GM19351 (cell line): ENCODE results near the gene PLCXD1.

Source experiments
- ATAC-seq: cut with Tn5 transposase; IDR thresholded peaks from one replicate; pipeline ENCODE4 v1.9.1; 2021; ENCODE audit warnings: mild to moderate bottlenecking, moderate library complexity; ENCODE audit not compliant: unreplicated experiment

The PLCXD1 gene

GRCh38 chrX:332916-333610 lies 51.9 kb downstream of the PLCXD1 start:
- ATAC-seq = no peak

- no peak for ATAC-seq
Observed at GRCh38 chrX:333611-334311, 52.6 kb downstream of the PLCXD1 start.

DNA sequence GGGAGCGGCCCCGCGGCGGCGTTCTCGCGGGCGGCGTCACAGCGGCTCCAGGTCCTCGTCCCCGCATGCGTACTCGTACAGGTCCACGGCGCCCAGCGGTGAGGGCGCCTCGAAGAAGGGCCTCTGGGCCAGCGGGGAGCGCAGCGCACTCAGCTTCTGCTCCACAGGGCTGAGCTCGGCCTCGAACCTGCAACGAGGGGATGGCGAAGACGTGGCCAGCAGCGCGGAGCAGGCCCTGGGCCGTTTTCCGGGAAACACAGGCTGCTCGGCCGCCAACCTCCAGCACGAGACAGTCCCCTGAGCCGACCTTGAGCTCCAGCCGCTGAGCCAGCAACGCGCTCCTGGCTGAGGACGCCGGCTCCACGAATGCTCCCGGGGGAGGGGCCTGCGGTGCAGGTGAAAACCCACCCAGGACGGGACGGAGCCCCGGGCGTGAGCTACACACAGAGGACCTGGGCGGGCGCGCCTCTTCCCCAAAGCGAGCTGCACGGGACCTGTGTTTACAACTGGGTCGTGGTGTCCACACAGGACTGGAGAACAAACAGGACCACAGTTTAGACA lies 53.2 kb downstream of the PLCXD1 start:
- no peak for ATAC-seq

- ATAC-seq = no peak
Observed at GRCh38 chrX:334971-335757, 54.0 kb downstream of the PLCXD1 start.

- no peak for ATAC-seq
Observed at GRCh38 chrX:335758-336155, 54.6 kb downstream of the PLCXD1 start.

- no peak for ATAC-seq
Observed at GRCh38 chrX:336227-336626, 55.0 kb downstream of the PLCXD1 start.

GRCh38 chrX:337331-337831 lies 56.2 kb downstream of the PLCXD1 start:
- no peak for ATAC-seq

DNA sequence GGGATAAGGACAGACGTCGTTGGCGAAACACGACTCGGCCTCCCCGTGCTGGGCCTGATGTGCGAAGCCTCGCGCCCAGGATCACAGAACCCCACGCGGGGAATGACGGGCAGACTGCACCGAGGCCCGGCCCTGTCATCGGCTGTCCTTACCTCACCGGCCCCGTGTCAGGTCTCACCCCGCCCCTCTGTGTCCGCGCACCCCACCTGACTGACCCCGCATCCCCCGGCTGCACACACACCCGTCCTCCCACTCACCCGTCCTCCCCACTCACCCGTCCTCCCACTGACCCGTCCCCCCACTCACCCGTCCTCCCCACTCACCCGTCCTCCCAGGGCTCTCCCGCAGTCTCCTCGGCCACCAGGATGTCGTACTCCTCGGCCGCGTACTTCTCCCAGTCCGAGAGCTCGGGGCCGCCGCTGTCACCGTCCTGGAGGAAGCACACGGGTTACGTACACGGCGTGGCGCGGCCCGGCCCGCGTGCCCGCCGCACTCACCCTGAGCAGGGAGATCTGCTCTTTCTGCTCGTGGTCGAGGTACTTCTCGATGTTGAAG lies 57.2 kb downstream of the PLCXD1 start:
- no peak for ATAC-seq

DNA sequence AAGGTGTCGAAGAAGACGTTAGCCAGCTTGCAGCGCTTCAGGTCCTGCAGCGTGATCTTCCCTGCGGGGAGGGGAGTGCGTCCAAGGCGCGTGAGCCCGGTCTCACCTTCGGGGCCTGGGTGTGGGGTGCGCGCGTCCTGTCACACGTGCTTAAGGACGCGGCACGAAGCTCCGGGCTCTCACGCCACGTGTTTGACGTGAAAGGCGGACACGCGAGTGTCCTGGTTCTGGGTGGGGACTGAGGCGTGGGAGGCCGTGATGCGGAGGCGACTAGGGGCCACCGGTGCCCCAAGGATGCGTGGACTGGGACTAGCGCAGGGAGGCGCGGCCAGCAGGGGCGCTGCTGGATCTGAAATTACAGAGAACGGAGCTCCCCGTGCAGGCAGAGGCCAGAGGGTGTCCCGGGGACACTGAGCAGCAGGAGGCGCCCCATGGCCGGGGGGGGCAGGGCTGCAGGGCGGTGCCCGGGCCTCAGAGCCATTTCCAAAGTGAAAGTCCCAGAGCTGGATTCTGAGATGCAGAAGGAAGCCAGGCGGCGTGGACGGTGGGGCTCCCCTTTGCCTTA lies 57.7 kb downstream of the PLCXD1 start:
- no peak for ATAC-seq

DNA sequence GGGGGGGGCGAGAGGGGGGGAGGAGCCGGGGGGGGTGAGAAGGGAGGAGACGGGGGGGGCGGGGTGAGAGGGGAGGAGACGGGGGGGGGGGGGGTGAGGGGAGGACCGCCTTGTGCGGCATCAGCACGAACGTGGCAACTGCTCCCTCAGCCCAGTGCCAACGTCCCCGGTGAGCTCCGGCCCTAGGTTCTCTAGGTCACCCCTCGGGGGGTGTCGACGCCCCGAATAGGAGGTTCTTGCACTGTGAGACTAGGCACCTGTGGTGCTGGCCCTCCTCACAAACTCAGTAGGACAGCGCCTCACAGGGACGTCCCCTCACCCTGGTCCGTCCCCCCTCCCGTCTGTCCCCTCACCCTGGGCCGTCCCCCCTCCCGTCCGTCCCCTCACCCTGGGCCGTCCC lies 58.9 kb downstream of the PLCXD1 start:
- ATAC-seq = no peak

GRCh38 chrX:340641-341423 lies 59.7 kb downstream of the PLCXD1 start:
- no peak for ATAC-seq

GRCh38 chrX:341541-342101 lies 60.4 kb downstream of the PLCXD1 start:
- ATAC-seq = no peak

GRCh38 chrX:344371-344901 lies 63.3 kb downstream of the PLCXD1 start:
- ATAC-seq = no peak

- ATAC-seq = no peak
Observed at GRCh38 chrX:345020-345925, 64.1 kb downstream of the PLCXD1 start.

GRCh38 chrX:346034-346813 lies 65.0 kb downstream of the PLCXD1 start:
- no peak for ATAC-seq

- ATAC-seq = no peak
Observed at GRCh38 chrX:347351-348117, 66.4 kb downstream of the PLCXD1 start.
